Karpas-422 (cell line): ENCODE data around the gene GLT1D1. TPM values are rescaled to one million over a fixed set of nuclear protein-coding genes. Genes with fewer than 3 reads are reported as not detected.

ENCODE experiments used
- DNase-seq: peaks from one replicate; pipeline ENCODE4 v3.0.0-alpha.2; 2015
- H2AFZ ChIP-seq: fragments of 200-600 bp; sonication (generic); 2 replicates; pipeline ENCODE4 v1.6.1; 2014; ENCODE audit warnings: antibody characterized with exemption, low read length, mixed read lengths
- H3K27ac ChIP-seq: fragments of 200-600 bp; sonication (generic); 2 replicates; pipeline ENCODE4 v1.5.1; 2014; ENCODE audit warnings: mild to moderate bottlenecking, low read length, moderate library complexity
- H3K27me3 ChIP-seq: fragments of 200-600 bp; sonication (generic); 2 replicates; pipeline ENCODE4 v1.6.1; 2014; ENCODE audit warnings: low read length, mixed read lengths
- H3K36me3 ChIP-seq: fragments of 200-600 bp; sonication (generic); 2 replicates; pipeline ENCODE4 v1.6.1; 2014; ENCODE audit warnings: low read length, mixed read lengths; ENCODE audit not compliant: insufficient read depth
- H3K4me1 ChIP-seq: fragments of 200-600 bp; sonication (generic); 2 replicates; pipeline ENCODE4 v1.6.1; 2014; ENCODE audit warnings: mild to moderate bottlenecking, low read length, mixed read lengths
- H3K4me2 ChIP-seq: fragments of 200-600 bp; sonication (generic); 2 replicates; pipeline ENCODE4 v1.6.1; 2014; ENCODE audit warnings: low read length, low read depth, mild to moderate bottlenecking; ENCODE audit not compliant: poor library complexity, severe bottlenecking
- H3K4me3 ChIP-seq: fragments of 200-600 bp; sonication (generic); 2 replicates; pipeline ENCODE4 v1.5.1; 2014; ENCODE audit warnings: mild to moderate bottlenecking, antibody characterized with exemption, low read length, mixed read lengths
- H3K79me2 ChIP-seq: fragments of 200-600 bp; sonication (generic); 2 replicates; pipeline ENCODE4 v1.6.1; 2014; ENCODE audit warnings: mild to moderate bottlenecking, low read length, mixed read lengths
- H3K9ac ChIP-seq: fragments of 200-600 bp; sonication (generic); 2 replicates; pipeline ENCODE4 v1.6.0; 2014; ENCODE audit warnings: low read length
- H3K9me2 ChIP-seq: fragments of 200-600 bp; sonication (generic), shearing (Covaris generic); replicated peaks from 2 replicates; pipeline ENCODE4 v1.6.0; 2014; ENCODE audit warnings: mild to moderate bottlenecking, low read length, moderate library complexity; ENCODE audit not compliant: insufficient read depth
- H3K9me3 ChIP-seq: fragments of 300-700, 200-600 bp; sonication (generic); 2 replicates; pipeline ENCODE4 v1.6.1; 2014; ENCODE audit warnings: low read length, mixed read lengths
- H4K20me1 ChIP-seq: fragments of 200-600 bp; sonication (generic); 2 replicates; pipeline ENCODE4 v1.6.1; 2014; ENCODE audit warnings: mild to moderate bottlenecking, antibody characterized with exemption, low read length, low read depth; ENCODE audit not compliant: insufficient read depth
- total RNA-seq: library from RNA; depleted of rRNA; stranded (reverse); fragments of >200 nt; shearing (Covaris generic); gene quantifications from 2 replicates; pipeline ENCODE4 v1.2.3, GENCODE V29; 2014; ENCODE audit warnings: low replicate concordance

Gene GLT1D1
- total RNA-seq, 1 experiment from 2014 or later, result not detected

DNA sequence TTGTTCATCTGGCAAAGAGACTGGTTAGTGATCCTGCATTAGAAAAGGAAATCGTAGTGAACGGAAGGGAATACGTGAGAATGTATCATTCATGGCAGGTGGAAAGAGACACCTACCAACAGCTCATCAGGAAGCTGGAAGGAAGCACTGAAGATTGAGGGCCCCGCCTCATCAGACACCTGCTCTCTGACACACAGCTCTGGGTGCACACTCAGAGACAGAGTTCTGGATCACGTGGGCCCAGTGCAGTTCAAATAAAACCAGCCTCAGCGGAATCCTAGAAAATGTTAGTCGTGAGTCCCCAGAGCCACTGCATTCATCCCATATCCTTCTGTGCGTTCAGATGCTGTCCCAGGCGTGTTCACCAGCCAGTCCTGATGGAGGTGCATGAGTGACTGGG lies 129.7 kb downstream of the GLT1D1 start:
- Histone ChIP-seq H3K9me3 (no peaks in the 10 kb centered on the region), H3K9ac (no peak overlapping the region), H3K9me2 (no peaks in the 10 kb centered on the region), H3K4me2 (no peak overlapping the region), H3K36me3 (no peaks in the 10 kb centered on the region), H2AFZ (no peak overlapping the region), H3K27ac (no peak overlapping the region), H3K79me2 (no peaks in the 10 kb centered on the region), H3K4me1 (no peaks in the 10 kb centered on the region), H3K27me3 (no peaks in the 10 kb centered on the region), H3K4me3 (no peak overlapping the region), H4K20me1 (no peaks in the 10 kb centered on the region)
- no peak for DNase-seq

DNA sequence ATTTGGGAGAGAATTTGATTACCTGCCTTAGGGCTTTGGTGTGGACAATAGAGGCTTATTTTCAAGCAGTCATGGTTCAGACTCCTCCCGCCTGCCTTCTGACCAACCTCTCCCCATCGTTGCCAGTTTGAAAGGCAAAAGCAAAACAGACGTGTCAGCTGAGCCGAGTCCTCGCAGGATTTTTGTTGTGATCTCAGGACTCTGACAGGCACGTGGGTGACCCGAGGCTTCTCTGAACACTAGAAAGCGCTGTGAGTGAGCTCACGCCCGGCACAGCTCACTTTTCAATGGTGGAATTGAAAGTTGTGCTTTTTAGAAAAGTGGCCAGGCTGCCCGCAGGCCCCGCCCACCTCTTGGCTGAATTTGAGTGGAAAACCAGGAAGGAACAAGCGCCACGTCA lies 130.1 kb downstream of the GLT1D1 start:
- H3K4me2 ChIP-seq, result no peak overlapping the region
- no peaks in the 10 kb centered on the region for H3K9me3 ChIP-seq
- H3K9me2 ChIP-seq, result no peaks in the 10 kb centered on the region
- no peak overlapping the region for H3K27ac ChIP-seq
- H3K4me1 ChIP-seq, result no peaks in the 10 kb centered on the region
- H3K79me2 ChIP-seq, result no peaks in the 10 kb centered on the region
- H3K27me3 ChIP-seq, result no peaks in the 10 kb centered on the region
- H2AFZ ChIP-seq, result no peak overlapping the region
- no peak for DNase-seq
- H3K9ac ChIP-seq, result no peak overlapping the region
- no peak overlapping the region for H3K4me3 ChIP-seq
- no peaks in the 10 kb centered on the region for H3K36me3 ChIP-seq
- no peaks in the 10 kb centered on the region for H4K20me1 ChIP-seq

- H3K9me2 ChIP-seq, result no peaks in the 10 kb centered on the region
- no peaks in the 10 kb centered on the region for H3K4me1 ChIP-seq
- H3K36me3 ChIP-seq, result no peaks in the 10 kb centered on the region
- no peak overlapping the region for H3K4me3 ChIP-seq
- H3K4me2 ChIP-seq, result no peak overlapping the region
- H3K9ac ChIP-seq, result no peak overlapping the region
- H3K27ac ChIP-seq, result no peak overlapping the region
- no peaks in the 10 kb centered on the region for H4K20me1 ChIP-seq
- no peaks in the 10 kb centered on the region for H3K9me3 ChIP-seq
- no peaks in the 10 kb centered on the region for H3K79me2 ChIP-seq
- no peak for DNase-seq
- H3K27me3 ChIP-seq, result no peaks in the 10 kb centered on the region
- H2AFZ ChIP-seq, result no peak overlapping the region
Measured at GRCh38 chr12:128986957-128987356, 133.7 kb downstream of the GLT1D1 start.

GRCh38 chr12:128989287-128989686 lies 136.0 kb downstream of the GLT1D1 start:
- Histone ChIP-seq H3K9ac (no peak overlapping the region), H3K4me3 (no peak overlapping the region), H3K4me2 (no peak overlapping the region), H4K20me1 (no peaks in the 10 kb centered on the region), H3K9me2 (no peaks in the 10 kb centered on the region), H3K4me1 (no peaks in the 10 kb centered on the region), H3K27me3 (no peaks in the 10 kb centered on the region), H3K36me3 (no peaks in the 10 kb centered on the region), H3K9me3 (no peaks in the 10 kb centered on the region), H3K79me2 (no peaks in the 10 kb centered on the region), H3K27ac (no peak overlapping the region), H2AFZ (no peak overlapping the region)
- DNase-seq, result no peak

GRCh38 chr12:128991716-128992115 lies 138.4 kb downstream of the GLT1D1 start:
- H4K20me1 ChIP-seq, result no peaks in the 10 kb centered on the region
- no peak overlapping the region for H3K27ac ChIP-seq
- no peaks in the 10 kb centered on the region for H3K79me2 ChIP-seq
- H3K4me1 ChIP-seq, result no peaks in the 10 kb centered on the region
- no peak for DNase-seq
- H3K27me3 ChIP-seq, result no peaks in the 10 kb centered on the region
- no peaks in the 10 kb centered on the region for H3K36me3 ChIP-seq
- H3K4me2 ChIP-seq, result no peak overlapping the region
- no peak overlapping the region for H2AFZ ChIP-seq
- H3K4me3 ChIP-seq, result no peak overlapping the region
- no peak overlapping the region for H3K9ac ChIP-seq
- no peaks in the 10 kb centered on the region for H3K9me3 ChIP-seq
- H3K9me2 ChIP-seq, result no peaks in the 10 kb centered on the region

GRCh38 chr12:128992116-128992515 lies 138.8 kb downstream of the GLT1D1 start:
- Histone ChIP-seq H3K9me2 (no peaks in the 10 kb centered on the region), H3K27ac (no peak overlapping the region), H4K20me1 (no peaks in the 10 kb centered on the region), H3K27me3 (no peaks in the 10 kb centered on the region), H3K4me1 (no peaks in the 10 kb centered on the region), H3K9ac (no peak overlapping the region), H3K36me3 (no peaks in the 10 kb centered on the region), H3K4me3 (no peak overlapping the region), H3K9me3 (no peaks in the 10 kb centered on the region), H2AFZ (no peak overlapping the region), H3K79me2 (no peaks in the 10 kb centered on the region), H3K4me2 (no peak overlapping the region)
- DNase-seq, result no peak

DNA sequence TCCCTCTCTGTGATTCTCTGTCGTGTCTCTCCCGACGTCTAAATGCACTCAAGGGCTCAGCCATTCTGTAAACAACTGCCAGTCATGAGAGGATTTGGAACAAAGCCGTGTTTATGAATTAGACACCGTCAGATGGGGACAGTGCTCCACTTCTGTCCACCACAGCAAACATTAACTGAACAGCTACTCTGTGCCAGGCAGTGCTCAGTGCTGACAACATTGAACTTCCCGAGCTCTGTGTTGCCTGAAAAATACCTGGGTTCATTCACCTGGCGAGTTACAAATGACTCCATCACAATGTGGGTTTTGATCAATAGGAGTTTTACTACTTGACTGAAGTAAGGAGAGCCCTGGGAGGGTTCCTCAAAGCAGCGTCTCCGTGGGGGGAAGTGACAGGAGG lies 139.3 kb downstream of the GLT1D1 start:
- Histone ChIP-seq H3K27ac (no peak overlapping the region), H4K20me1 (no peaks in the 10 kb centered on the region), H2AFZ (no peak overlapping the region), H3K4me3 (no peak overlapping the region), H3K79me2 (no peaks in the 10 kb centered on the region), H3K9me3 (no peaks in the 10 kb centered on the region), H3K4me2 (no peak overlapping the region), H3K9ac (no peak overlapping the region), H3K9me2 (no peaks in the 10 kb centered on the region), H3K36me3 (no peaks in the 10 kb centered on the region), H3K4me1 (no peaks in the 10 kb centered on the region), H3K27me3 (no peaks in the 10 kb centered on the region)
- DNase-seq, result no peak

GRCh38 chr12:128994856-128995255 lies 141.6 kb downstream of the GLT1D1 start:
- no peaks in the 10 kb centered on the region for H3K79me2 ChIP-seq
- no peaks in the 10 kb centered on the region for H3K9me3 ChIP-seq
- H3K27ac ChIP-seq, result no peak overlapping the region
- no peaks in the 10 kb centered on the region for H3K27me3 ChIP-seq
- H4K20me1 ChIP-seq, result no peaks in the 10 kb centered on the region
- H3K9ac ChIP-seq, result no peak overlapping the region
- no peak overlapping the region for H2AFZ ChIP-seq
- no peak overlapping the region for H3K4me2 ChIP-seq
- DNase-seq, result no peak
- no peaks in the 10 kb centered on the region for H3K4me1 ChIP-seq
- H3K36me3 ChIP-seq, result no peaks in the 10 kb centered on the region
- no peak overlapping the region for H3K4me3 ChIP-seq
- no peaks in the 10 kb centered on the region for H3K9me2 ChIP-seq

- Histone ChIP-seq H3K27ac (no peak overlapping the region), H3K9me2 (no peaks in the 10 kb centered on the region), H3K27me3 (no peaks in the 10 kb centered on the region), H3K4me1 (no peaks in the 10 kb centered on the region), H3K4me2 (no peak overlapping the region), H3K79me2 (no peaks in the 10 kb centered on the region), H3K4me3 (no peak overlapping the region), H3K9me3 (no peaks in the 10 kb centered on the region), H2AFZ (no peak overlapping the region), H3K9ac (no peak overlapping the region), H3K36me3 (no peaks in the 10 kb centered on the region), H4K20me1 (no peaks in the 10 kb centered on the region)
- DNase-seq, result no peak
Measured at GRCh38 chr12:128995619-128996018, 142.3 kb downstream of the GLT1D1 start.
